Activated CD8-positive, alpha-beta memory T cell treated with anti-CD3 and anti-CD28 coated beads for 48 hours (primary cell): ENCODE results near the gene AUTS2.
"Not testable (repeated sequence)": the region's sequence is repeated elsewhere in the genome, so short reads cannot be mapped to it uniquely, and the experiment has no call there.

Experiments used
- DNase-seq, 3 experiments: peaks; one replicate each; pipeline ENCODE4 v3.0.0-alpha.2; 2020; ENCODE audit warnings: low read depth in 2 of 3, low spot score in 2 of 3

The AUTS2 gene

GRCh38 chr7:70583965-70584883, 985.9 kb downstream of the AUTS2 start:
- no peak for DNase-seq

- no peak for DNase-seq
These were observed 986.8 kb downstream of the AUTS2 start for GRCh38 chr7:70585071-70585470.

DNA sequence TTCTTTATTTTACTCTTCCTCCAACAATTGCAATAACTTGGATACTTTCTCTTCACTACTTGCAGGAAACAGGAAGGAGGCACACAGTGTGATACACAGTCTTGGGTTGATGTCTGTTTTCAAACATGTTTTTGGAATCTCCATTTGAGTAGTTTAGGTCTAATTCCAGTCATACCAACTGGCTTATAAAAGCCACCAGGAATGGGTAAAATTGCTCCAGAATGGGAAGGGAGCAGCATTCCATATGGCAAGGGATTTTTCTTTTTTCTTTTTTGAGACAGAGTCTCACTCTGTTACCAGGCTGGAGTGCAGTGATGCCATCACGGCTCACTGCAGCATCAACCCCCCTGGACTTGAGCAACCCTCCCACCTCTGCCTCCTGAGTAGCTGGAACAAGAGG, 988.5 kb downstream of the AUTS2 start:
- no peak for DNase-seq

GRCh38 chr7:70587739-70588138, 989.5 kb downstream of the AUTS2 start:
- no peak for DNase-seq

GRCh38 chr7:70588191-70588921, 990.1 kb downstream of the AUTS2 start:
- DNase-seq, result no peak

DNA sequence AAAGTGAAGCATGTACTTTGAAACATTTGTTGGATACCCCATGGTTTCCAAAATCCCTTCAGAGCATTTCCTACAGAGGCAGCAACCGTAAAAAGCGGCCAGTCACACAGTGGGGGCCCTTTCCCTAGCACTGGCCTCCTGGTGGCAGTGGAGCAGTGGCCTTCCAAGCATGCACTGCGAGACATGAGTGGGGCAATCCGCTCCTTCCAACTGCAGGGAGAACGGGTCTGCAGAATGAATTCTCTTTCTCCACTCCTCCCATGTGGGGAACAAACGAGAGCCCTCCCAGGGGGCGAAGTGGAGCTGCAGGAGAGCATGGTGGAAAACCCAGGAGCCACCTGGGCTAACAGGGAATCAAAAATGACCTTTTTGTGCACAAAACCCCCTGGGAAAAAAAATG, 990.7 kb downstream of the AUTS2 start:
- no peak for DNase-seq

- no peak for DNase-seq
These were observed 991.3 kb downstream of the AUTS2 start for GRCh38 chr7:70589590-70589989.

GRCh38 chr7:70590126-70590854, 992.0 kb downstream of the AUTS2 start:
- DNase-seq, result no peak

- no peak for DNase-seq
These were observed 993.4 kb downstream of the AUTS2 start for GRCh38 chr7:70591643-70592042.

DNA sequence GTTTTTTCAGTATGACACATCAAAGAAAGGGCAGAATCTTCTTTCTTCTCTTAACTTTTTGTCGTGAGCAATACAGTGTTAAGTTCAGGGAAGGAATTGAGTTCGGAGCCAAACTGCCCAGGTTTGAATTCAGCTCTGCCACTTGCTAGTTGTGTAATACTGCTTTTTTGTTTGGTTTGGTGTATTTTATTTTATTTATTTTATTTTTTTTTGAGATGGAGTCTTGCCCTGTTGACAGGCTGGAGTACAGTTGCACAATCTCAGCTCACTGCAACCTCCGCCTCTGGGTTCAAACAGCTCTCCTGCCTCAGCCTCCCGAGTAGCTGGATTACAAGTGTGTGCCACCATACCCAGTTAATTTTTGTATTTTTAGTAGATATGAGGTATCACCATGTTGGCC, 993.9 kb downstream of the AUTS2 start:
- no peak for DNase-seq

- no peak for DNase-seq
These were observed 995.9 kb downstream of the AUTS2 start for GRCh38 chr7:70594170-70594569.

- not testable (repeated sequence) for DNase-seq
These were observed 996.6 kb downstream of the AUTS2 start for GRCh38 chr7:70594885-70595284.

- DNase-seq, result no peak
These were observed 997.1 kb downstream of the AUTS2 start for GRCh38 chr7:70595370-70595754.

GRCh38 chr7:70595755-70596597, 997.7 kb downstream of the AUTS2 start:
- DNase-seq, result peak in 2 of 3 experiments; percentile 4 to 15

- no peak for DNase-seq
These were observed 998.3 kb downstream of the AUTS2 start for GRCh38 chr7:70596598-70596913.

DNA sequence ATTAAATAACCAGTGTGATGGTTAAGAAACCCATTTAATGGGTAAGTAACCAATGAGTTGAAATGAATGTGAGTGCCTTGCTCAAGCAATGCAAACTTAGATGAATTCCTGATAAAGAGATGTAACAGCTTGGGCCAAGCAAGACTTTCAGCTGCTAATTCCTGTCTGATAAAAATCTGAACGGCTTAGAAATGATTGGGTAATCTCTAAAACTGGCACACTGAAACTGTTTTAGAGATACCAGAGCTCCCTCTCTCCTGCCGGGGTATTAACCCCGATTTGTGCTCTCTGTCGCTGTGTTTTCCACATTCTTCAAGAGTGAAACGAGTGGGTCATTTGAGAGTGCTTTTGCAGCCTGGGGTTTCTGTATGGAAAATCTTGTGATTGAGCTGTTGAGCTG, 998.8 kb downstream of the AUTS2 start:
- DNase-seq, result no peak

- DNase-seq, result no peak
These were observed 1000.7 kb downstream of the AUTS2 start for GRCh38 chr7:70598976-70599375.

- no peak for DNase-seq
These were observed 1001.3 kb downstream of the AUTS2 start for GRCh38 chr7:70599446-70600190.

DNA sequence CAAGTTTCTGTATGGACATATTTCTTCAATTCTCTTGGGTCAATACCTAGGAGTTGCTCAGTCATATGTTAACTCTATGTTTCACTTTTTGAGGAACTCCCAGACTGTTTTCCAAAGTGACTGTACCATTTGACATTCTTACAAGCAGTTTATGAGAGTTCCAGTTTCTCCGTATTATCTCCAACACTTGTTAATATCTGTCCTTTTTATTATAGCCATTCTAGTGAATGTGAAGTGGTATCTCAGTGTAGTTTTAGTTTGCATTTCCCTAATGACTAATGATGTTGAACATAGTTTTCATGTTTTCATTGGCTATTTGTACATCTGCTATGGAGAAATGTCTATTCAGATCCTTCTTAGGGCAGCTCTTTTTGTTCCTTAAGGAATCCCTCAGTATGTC, 1002.7 kb downstream of the AUTS2 start:
- DNase-seq, result no peak

- DNase-seq, result no peak
These were observed 1003.8 kb downstream of the AUTS2 start for GRCh38 chr7:70602117-70602516.
